Brain microvascular endothelial cell (primary cell): Measurements from ENCODE around the gene CBL.

Source experiments
- DNase-seq: peaks from one replicate; pipeline ENCODE4 v3.0.0-alpha.2; 2020
- H3K27ac ChIP-seq: fragments of 250-450 bp; sonication (Bioruptor Pico); 2 replicates; pipeline ENCODE4 v1.5.1; 2020; ENCODE audit warnings: mild to moderate bottlenecking, moderate library complexity
- H3K27me3 ChIP-seq: fragments of 250-450 bp; sonication (Bioruptor Pico); replicated peaks from 2 replicates; pipeline ENCODE4 v1.5.1; 2020; ENCODE audit warnings: mild to moderate bottlenecking
- H3K36me3 ChIP-seq: fragments of 250-450 bp; sonication (Bioruptor Pico); replicated peaks from 2 replicates; pipeline ENCODE4 v1.5.1; 2020; ENCODE audit warnings: mild to moderate bottlenecking
- H3K4me3 ChIP-seq: 2 replicates; pipeline ENCODE4 v1.5.1; 2011; ENCODE audit warnings: low read depth, mild to moderate bottlenecking, control low read depth, low read length, moderate library complexity
- in situ Hi-C: cut with HindIII; loops from 2 replicates; pipeline ENCODE4 v1.10.0; 2017; ENCODE audit warnings: low sequenced_read_pairs, low pct_ligation_motif_present
- TF ChIP-seq, protein P1 (sequence below): IDR thresholded peaks from 2 replicates; pipeline ENCODE4 v1.5.1; 2011; ENCODE audit warnings: low read depth, mild to moderate bottlenecking, moderate library complexity, low read length, control low read depth, inconsistent platforms; ENCODE audit errors: missing control alignments

CBL gene

GRCh38 chr11:119322921-119323531 is 116.9 kb downstream of the CBL start:
- DNase-seq = no peak

DNA sequence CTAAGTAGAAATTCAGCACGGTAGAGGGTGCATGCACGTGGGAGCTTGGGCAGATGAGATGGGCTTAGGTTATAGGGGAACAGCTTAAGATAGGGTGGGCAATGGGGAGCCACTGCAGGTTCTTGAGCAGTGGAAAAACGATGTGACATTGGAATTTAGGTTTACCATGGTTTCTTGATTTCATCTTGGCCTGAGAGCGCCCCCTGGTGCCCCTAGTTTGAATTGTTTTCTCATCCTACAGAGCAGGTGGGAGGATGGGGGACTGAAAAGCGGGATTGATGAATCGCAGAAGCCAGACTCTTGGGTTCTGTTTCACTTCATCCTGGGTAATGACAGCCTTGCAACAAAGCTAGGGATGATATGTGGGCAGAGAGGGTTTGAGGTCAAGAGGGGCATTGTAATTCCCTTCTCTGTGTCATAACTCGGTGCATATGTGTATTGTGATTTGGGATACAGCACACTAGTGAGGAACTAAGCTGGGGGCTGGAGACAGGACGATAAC is 117.4 kb downstream of the CBL start:
- Histone ChIP-seq H3K4me3 (no peak overlapping the region), H3K36me3 (no peaks in the 10 kb centered on the region), H3K27ac (no peak overlapping the region), H3K27me3 (no peaks in the 10 kb centered on the region)
- in situ Hi-C loops = no loop called here
- peak; percentile 74 for DNase-seq
- TF ChIP-seq, protein P1, sequence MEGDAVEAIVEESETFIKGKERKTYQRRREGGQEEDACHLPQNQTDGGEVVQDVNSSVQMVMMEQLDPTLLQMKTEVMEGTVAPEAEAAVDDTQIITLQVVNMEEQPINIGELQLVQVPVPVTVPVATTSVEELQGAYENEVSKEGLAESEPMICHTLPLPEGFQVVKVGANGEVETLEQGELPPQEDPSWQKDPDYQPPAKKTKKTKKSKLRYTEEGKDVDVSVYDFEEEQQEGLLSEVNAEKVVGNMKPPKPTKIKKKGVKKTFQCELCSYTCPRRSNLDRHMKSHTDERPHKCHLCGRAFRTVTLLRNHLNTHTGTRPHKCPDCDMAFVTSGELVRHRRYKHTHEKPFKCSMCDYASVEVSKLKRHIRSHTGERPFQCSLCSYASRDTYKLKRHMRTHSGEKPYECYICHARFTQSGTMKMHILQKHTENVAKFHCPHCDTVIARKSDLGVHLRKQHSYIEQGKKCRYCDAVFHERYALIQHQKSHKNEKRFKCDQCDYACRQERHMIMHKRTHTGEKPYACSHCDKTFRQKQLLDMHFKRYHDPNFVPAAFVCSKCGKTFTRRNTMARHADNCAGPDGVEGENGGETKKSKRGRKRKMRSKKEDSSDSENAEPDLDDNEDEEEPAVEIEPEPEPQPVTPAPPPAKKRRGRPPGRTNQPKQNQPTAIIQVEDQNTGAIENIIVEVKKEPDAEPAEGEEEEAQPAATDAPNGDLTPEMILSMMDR = peak; percentile 81

More at GRCh38 chr11:119322921-119323531, 116.9 kb downstream of the CBL start:
- H3K4me3 ChIP-seq = no peak overlapping the region
- TF ChIP-seq, protein P1 = no peak
- in situ Hi-C loops = no loop called here
- no peaks in the 10 kb centered on the region for H3K36me3 ChIP-seq
- H3K27ac ChIP-seq = no peak overlapping the region
- no peaks in the 10 kb centered on the region for H3K27me3 ChIP-seq

DNA sequence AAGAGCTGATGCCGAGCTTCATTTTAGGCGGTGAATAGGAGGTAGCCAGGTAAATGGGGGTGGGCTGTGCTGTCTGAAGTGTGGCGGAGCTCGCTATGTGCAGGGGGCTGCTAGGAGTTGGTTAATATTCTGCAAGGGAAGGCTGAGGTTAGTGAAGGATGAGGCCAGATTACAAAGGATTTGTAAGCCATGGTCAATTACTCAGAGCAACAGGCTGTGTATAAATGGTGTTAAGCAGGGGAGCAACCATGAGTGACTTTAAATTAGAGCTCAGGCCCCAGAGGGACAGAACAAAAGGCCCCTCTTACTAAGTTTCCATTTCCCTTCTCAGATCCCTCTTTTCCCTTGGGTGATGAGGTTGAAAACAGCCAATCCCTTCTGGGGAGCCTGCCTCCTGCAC is 118.0 kb downstream of the CBL start:
- H3K27ac ChIP-seq = no peak overlapping the region
- in situ Hi-C loops = no loop called here
- TF ChIP-seq, protein P1 = no peak

GRCh38 chr11:119329320-119329719 is 123.2 kb downstream of the CBL start:
- TF ChIP-seq, protein P1 = no peak
- in situ Hi-C loops = no loop called here

More for the DNA sequence above, 118.0 kb downstream of the CBL start:
- H3K36me3 ChIP-seq = no peaks in the 10 kb centered on the region
- no peak overlapping the region for H3K4me3 ChIP-seq
- no peak for DNase-seq
- H3K27me3 ChIP-seq = no peaks in the 10 kb centered on the region

GRCh38 chr11:119330237-119330636 is 124.1 kb downstream of the CBL start:
- in situ Hi-C loops = no loop called here
- no peaks in the 10 kb centered on the region for H3K36me3 ChIP-seq
- DNase-seq = no peak
- H3K27me3 ChIP-seq = no peaks in the 10 kb centered on the region
- no peak overlapping the region for H3K4me3 ChIP-seq
- H3K27ac ChIP-seq = no peak overlapping the region
- TF ChIP-seq, protein P1 = no peak

More at GRCh38 chr11:119329320-119329719, 123.2 kb downstream of the CBL start:
- Histone ChIP-seq H3K36me3 (no peaks in the 10 kb centered on the region), H3K27me3 (no peaks in the 10 kb centered on the region), H3K4me3 (no peak overlapping the region), H3K27ac (no peak overlapping the region)
- DNase-seq = no peak
